Activated CD8-positive, alpha-beta memory T cell treated with anti-CD3 and anti-CD28 coated beads for 24 hours (primary cell): ENCODE results near the gene P3H4.

Source experiments
- DNase-seq: peaks from one replicate; pipeline ENCODE4 v3.0.0-alpha.2; 2020

The P3H4 gene

GRCh38 chr17:41769346-41769862 lies 42.3 kb downstream of the P3H4 start:
- DNase-seq, result no peak

- no peak for DNase-seq
Observed at GRCh38 chr17:41768682-41769288, 43.0 kb downstream of the P3H4 start.

GRCh38 chr17:41767324-41768042 lies 44.3 kb downstream of the P3H4 start:
- DNase-seq, result no peak

- no peak for DNase-seq
Observed at GRCh38 chr17:41766135-41766534, 45.6 kb downstream of the P3H4 start.

GRCh38 chr17:41763327-41763726 lies 48.4 kb downstream of the P3H4 start:
- DNase-seq, result no peak

GRCh38 chr17:41762841-41763240 lies 48.9 kb downstream of the P3H4 start:
- DNase-seq, result no peak

- no peak for DNase-seq
Observed at GRCh38 chr17:41762391-41762790, 49.4 kb downstream of the P3H4 start.

GRCh38 chr17:41760878-41761277 lies 50.9 kb downstream of the P3H4 start:
- DNase-seq, result no peak

GRCh38 chr17:41758601-41759000 lies 53.1 kb downstream of the P3H4 start:
- DNase-seq, result no peak

- DNase-seq, result no peak
Observed at GRCh38 chr17:41754066-41754465, 57.7 kb downstream of the P3H4 start.
